MCF 10A (cell line): ENCODE measurements around the gene PTPN11. TPM values are rescaled to one million over a fixed set of nuclear protein-coding genes. Genes with fewer than 3 reads are reported as not detected.

Experiments used
- BruUV-seq: library from RNA; stranded (reverse); fragments of 400-500 nt; replicated peaks from 2 replicates; lab custom pipeline; 2021; lab: Mats Ljungman, UMichigan
- CTCF ChIA-PET: fragments of 300-600 bp; sonication (Branson Sonifier 250); formaldehyde crosslinking; extraction: SDS; loops from one replicate; lab custom pipeline; 2021; ENCODE audit warnings: antibody characterized with exemption, inconsistent platforms; lab: Yijun Ruan, JAX
- POLR2A ChIA-PET: fragments of 300-600, 350-650 bp; sonication (Branson Sonifier 250); formaldehyde crosslinking; extraction: SDS; loops from one replicate; lab custom pipeline; 2020; ENCODE audit warnings: antibody characterized with exemption, inconsistent platforms; lab: Yijun Ruan, JAX
- DNase-seq: peaks from one replicate; pipeline ENCODE4 v3.0.0-alpha.2; 2018; ENCODE audit not compliant: unreplicated experiment
- H3K27ac Mint-ChIP-seq: one replicate; pipeline ENCODE4 v1.8.0; 2022; ENCODE audit warnings: mild to moderate bottlenecking, low read depth, mixed read lengths; ENCODE audit not compliant: unreplicated experiment
- H3K27me3 Mint-ChIP-seq: one replicate; pipeline ENCODE4 v1.8.0; 2022; ENCODE audit warnings: mixed read lengths; ENCODE audit not compliant: insufficient read depth, unreplicated experiment
- H3K36me3 Mint-ChIP-seq: one replicate; pipeline ENCODE4 v1.8.0; 2022; ENCODE audit warnings: mild to moderate bottlenecking, moderate library complexity, mixed read lengths; ENCODE audit not compliant: insufficient read depth, unreplicated experiment
- H3K4me1 Mint-ChIP-seq: one replicate; pipeline ENCODE4 v1.8.0; 2022; ENCODE audit warnings: mixed read lengths; ENCODE audit not compliant: insufficient read depth, unreplicated experiment
- H3K4me3 Mint-ChIP-seq: one replicate; pipeline ENCODE4 v1.8.0; 2022; ENCODE audit warnings: mild to moderate bottlenecking, moderate library complexity, mixed read lengths; ENCODE audit not compliant: unreplicated experiment
- H3K9me3 Mint-ChIP-seq: one replicate; pipeline ENCODE4 v1.8.0; 2022; ENCODE audit warnings: mixed read lengths; ENCODE audit not compliant: unreplicated experiment
- intact Hi-C: fragments of 100-400 bp; cut with micrococcal nuclease; formaldehyde crosslinking; loops from 2 replicates; pipeline ENCODE4 v1.14.1; 2022
- total RNA-seq: library from RNA; stranded (reverse); gene quantifications from 2 replicates; pipeline ENCODE4 v1.2.3, GENCODE V29; 2022
- TF ChIP-seq, protein P1 (sequence below): fragments of 200-600 bp; IDR thresholded peaks from one replicate; pipeline ENCODE4 v1.8.0; 2022; ENCODE audit warnings: antibody characterized with exemption, mild to moderate bottlenecking; ENCODE audit not compliant: unreplicated experiment

Gene PTPN11
- total RNA-seq, 1 experiment from 2014 or later: 164 TPM

DNA sequence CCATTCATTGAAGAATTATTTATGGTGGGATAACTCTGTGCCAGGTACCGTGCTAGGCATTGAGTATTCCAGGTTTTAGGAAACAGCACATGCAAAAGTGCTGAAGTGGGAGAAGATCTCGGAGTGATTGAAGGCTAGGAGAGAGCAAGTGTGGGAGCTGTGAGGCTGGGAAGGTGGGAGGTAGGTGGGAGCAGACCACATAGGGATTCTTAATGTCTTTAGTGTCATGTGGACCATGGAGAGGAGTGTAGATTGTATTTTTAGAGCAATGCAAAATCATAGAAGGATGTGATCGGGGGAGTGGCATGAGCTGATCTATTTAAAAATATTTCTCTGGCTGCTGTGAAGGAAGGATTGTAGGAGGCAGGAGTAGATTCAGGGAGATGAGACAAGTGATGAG lies 5.4 kb downstream of the PTPN11 start:
- Mint-ChIP-seq H3K36me3 (peaks cover 22% of the 10 kb centered on the region), H3K27ac (no peak overlapping the region), H3K4me3 (no peak overlapping the region), H3K9me3 (no peaks in the 10 kb centered on the region), H3K27me3 (no peaks in the 10 kb centered on the region), H3K4me1 (peaks cover 41% of the 10 kb centered on the region)
- intact Hi-C loops: no loop called here
- DNase-seq: no peak
- CTCF ChIA-PET: interaction anchor here (0.6 to 0.7 kb wide), 4 partner anchors 8 to 960 kb away, joined by 3 to 4 read pairs (median 4); no protein-coding TSS in a partner anchor
- no TSS peak for BruUV-seq
- POLR2A ChIA-PET: no interaction called here
- TF ChIP-seq, protein P1, sequence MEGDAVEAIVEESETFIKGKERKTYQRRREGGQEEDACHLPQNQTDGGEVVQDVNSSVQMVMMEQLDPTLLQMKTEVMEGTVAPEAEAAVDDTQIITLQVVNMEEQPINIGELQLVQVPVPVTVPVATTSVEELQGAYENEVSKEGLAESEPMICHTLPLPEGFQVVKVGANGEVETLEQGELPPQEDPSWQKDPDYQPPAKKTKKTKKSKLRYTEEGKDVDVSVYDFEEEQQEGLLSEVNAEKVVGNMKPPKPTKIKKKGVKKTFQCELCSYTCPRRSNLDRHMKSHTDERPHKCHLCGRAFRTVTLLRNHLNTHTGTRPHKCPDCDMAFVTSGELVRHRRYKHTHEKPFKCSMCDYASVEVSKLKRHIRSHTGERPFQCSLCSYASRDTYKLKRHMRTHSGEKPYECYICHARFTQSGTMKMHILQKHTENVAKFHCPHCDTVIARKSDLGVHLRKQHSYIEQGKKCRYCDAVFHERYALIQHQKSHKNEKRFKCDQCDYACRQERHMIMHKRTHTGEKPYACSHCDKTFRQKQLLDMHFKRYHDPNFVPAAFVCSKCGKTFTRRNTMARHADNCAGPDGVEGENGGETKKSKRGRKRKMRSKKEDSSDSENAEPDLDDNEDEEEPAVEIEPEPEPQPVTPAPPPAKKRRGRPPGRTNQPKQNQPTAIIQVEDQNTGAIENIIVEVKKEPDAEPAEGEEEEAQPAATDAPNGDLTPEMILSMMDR: no peak

DNA sequence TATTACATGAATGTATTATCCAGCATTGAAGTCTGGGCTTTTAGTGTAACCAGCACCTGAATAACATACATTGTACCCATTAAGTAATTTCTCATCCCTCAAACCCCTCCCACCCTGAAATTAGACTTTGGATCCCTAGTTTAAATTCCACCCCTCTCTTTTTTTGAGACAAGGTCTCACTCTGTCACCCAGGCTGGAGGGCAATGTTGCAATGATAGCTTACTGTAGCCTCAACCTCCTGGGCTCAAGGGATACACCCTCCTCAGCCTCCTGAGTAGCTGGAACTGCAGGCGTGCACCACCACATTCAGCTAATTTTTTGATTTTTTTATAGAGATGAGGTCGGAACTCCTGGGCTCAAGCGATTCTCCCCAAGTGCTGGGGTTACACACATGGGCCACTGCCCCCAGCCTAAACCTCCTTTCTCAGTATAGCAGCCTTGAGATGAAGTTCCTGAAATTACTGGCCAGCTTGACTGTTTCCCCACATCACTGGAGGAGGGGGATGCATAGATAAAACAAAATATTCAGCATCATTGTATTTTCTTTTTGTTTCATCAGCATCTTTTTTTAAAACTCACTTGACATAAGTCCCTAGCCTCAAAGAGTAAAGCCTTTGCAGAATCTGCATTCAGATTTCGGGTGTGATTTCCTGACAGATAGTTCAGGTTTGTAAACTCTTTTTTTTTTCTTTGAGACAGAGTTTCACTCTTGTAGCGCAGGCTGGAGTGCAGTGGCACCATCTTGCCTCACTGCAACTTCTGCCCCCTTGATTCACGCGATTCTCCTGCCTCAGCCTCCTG lies 7.0 kb downstream of the PTPN11 start:
- no peak for DNase-seq
- Mint-ChIP-seq H3K9me3 (no peaks in the 10 kb centered on the region), H3K4me1 (peaks cover 38% of the 10 kb centered on the region), H3K27me3 (no peaks in the 10 kb centered on the region), H3K27ac (no peak overlapping the region), H3K36me3 (peaks cover 13% of the 10 kb centered on the region), H3K4me3 (no peak overlapping the region)
- POLR2A ChIA-PET: no interaction called here
- TF ChIP-seq, protein P1: no peak
- no TSS peak for BruUV-seq
- intact Hi-C loops: no loop called here
- CTCF ChIA-PET: interaction anchor here (0.7 kb wide), 1 partner anchor 249 kb away, joined by 3 read pairs; no protein-coding TSS in a partner anchor

DNA sequence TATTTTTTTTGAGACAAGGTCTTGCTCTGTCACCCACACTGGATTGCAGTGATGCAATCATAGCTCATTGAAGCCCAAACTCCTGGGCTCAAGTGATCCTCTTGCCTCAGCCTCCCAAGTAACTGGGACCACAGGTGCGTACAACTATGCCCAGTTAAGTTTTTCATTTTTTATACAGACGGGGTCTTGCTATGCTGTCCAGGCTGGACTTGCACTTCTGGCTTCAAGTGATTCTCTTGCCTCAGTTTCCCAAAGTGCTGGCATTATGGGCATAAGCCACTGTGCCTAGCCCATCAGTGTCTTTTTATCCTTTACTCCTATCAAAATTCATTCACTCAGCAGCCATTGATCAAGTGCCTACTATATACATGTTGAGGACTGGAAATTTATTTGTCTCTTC lies 9.0 kb downstream of the PTPN11 start:
- H3K4me1 Mint-ChIP-seq: peaks cover 23% of the 10 kb centered on the region
- no peak overlapping the region for H3K4me3 Mint-ChIP-seq
- ChIA-PET CTCF (interaction anchor here (0.6 kb wide), 1 partner anchor 86 kb away, joined by 3 read pairs; no protein-coding TSS in a partner anchor), POLR2A (interaction anchor here (0.7 to 1.2 kb wide), 2 partner anchors 8 to 53 kb away, joined by 3 read pairs; no protein-coding TSS in a partner anchor)
- peaks cover 21% of the 10 kb centered on the region for H3K36me3 Mint-ChIP-seq
- BruUV-seq: no TSS peak
- H3K9me3 Mint-ChIP-seq: no peaks in the 10 kb centered on the region
- intact Hi-C loops: no loop called here
- H3K27me3 Mint-ChIP-seq: no peaks in the 10 kb centered on the region
- H3K27ac Mint-ChIP-seq: no peak overlapping the region
- TF ChIP-seq, protein P1: no peak
- DNase-seq: no peak

DNA sequence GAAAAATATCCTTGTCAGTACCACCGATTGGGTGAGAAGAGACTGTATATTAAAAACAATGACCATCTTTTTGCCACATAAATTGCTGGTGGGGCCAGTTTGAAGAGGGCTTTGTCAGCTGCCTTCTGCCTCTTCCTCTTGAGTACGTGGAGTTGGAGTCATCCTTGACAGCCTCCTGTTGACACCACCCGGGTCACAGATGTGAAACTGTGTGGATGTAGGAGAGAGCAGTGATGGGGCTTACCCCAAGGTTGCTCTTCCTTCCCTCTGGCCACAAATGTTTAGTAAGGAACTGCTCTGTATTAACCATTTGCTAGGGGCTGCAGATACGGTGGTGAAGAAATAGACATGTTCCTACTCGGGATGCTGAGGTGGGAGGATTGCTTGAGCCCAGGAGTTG lies 12.2 kb downstream of the PTPN11 start:
- no peak overlapping the region for H3K27ac Mint-ChIP-seq
- DNase-seq: no peak
- ChIA-PET CTCF (no interaction called here), POLR2A (no interaction called here)
- no peaks in the 10 kb centered on the region for H3K9me3 Mint-ChIP-seq
- peaks cover 7% of the 10 kb centered on the region for H3K4me1 Mint-ChIP-seq
- H3K27me3 Mint-ChIP-seq: no peaks in the 10 kb centered on the region
- no TSS peak for BruUV-seq
- TF ChIP-seq, protein P1: no peak
- peaks cover 15% of the 10 kb centered on the region for H3K36me3 Mint-ChIP-seq
- intact Hi-C loops: no loop called here
- H3K4me3 Mint-ChIP-seq: no peak overlapping the region
